ENCODE measurements around the gene CHRNB1. TPM values are rescaled to one million over a fixed set of nuclear protein-coding genes. Genes with fewer than 3 reads are reported as not detected.

Gene CHRNB1
- total and polyA plus RNA-seq, 10 of the 15 experiments (the other 5 are each of a cell fraction or from before 2014, with no cell fraction given), result 5.8 to 14.8 (median 11.3) TPM

GRCh38 chr17:7435676-7436555 is 8.9 kb upstream of the CHRNB1 start (continued):
- peak; percentile 20 to 37 (median 34); a peak in 2 of 6 replicates for TF ChIP-seq CTCF (IDR thresholded peaks at IDR 0.05 in 2 of 3, conservative IDR thresholded peaks at IDR 0.05 in 1 of 3; ENCODE audit: control insufficient read depth in 2 of 3, extremely low read depth in 1 of 3, insufficient read depth in 1 of 3, low read depth in 3 of 3, low read length in 3 of 3)
- peak; percentile 16; the same call in 1 of the 2 replicates for TF ChIP-seq YY1 (IDR thresholded peaks at IDR 0.05; ENCODE audit: low read depth, low read length)
- peak in 1 of 2 experiments; percentile 82; a peak in 2 of 3 replicates for TF ChIP-seq EGR1 (IDR thresholded peaks at IDR 0.05; ENCODE audit: borderline replicate concordance in 1 of 2, low read depth in 2 of 2, low read length in 2 of 2)
- peak; percentile 39; the same call in 1 of the 2 replicates for TF ChIP-seq POLR2AphosphoS5 (IDR thresholded peaks at IDR 0.05; ENCODE audit: low read length)
- peak; percentile 65 for TF ChIP-seq MLLT1 (IDR thresholded peaks at IDR 0.05)
- TF ChIP-seq, protein P1, sequence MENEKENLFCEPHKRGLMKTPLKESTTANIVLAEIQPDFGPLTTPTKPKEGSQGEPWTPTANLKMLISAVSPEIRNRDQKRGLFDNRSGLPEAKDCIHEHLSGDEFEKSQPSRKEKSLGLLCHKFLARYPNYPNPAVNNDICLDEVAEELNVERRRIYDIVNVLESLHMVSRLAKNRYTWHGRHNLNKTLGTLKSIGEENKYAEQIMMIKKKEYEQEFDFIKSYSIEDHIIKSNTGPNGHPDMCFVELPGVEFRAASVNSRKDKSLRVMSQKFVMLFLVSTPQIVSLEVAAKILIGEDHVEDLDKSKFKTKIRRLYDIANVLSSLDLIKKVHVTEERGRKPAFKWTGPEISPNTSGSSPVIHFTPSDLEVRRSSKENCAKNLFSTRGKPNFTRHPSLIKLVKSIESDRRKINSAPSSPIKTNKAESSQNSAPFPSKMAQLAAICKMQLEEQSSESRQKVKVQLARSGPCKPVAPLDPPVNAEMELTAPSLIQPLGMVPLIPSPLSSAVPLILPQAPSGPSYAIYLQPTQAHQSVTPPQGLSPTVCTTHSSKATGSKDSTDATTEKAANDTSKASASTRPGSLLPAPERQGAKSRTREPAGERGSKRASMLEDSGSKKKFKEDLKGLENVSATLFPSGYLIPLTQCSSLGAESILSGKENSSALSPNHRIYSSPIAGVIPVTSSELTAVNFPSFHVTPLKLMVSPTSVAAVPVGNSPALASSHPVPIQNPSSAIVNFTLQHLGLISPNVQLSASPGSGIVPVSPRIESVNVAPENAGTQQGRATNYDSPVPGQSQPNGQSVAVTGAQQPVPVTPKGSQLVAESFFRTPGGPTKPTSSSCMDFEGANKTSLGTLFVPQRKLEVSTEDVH (IDR thresholded peaks at IDR 0.05; ENCODE audit: low read depth, partially characterized antibody), result no peak
- no peak for TF ChIP-seq ELK1 (IDR thresholded peaks at IDR 0.05; ENCODE audit: low read depth, low read length)
- no peak; the same call in 1 of the 2 replicates for TF ChIP-seq TCF12 (IDR thresholded peaks at IDR 0.05; ENCODE audit: low read depth, low read length)
- TF ChIP-seq HCFC1 (IDR thresholded peaks at IDR 0.05; ENCODE audit: low read length), result peak; percentile 27; the same call in 1 of the 2 replicates
- TF ChIP-seq SIN3A (IDR thresholded peaks at IDR 0.05; ENCODE audit: low read depth, low read length), result no peak
- no peak for TF ChIP-seq ASH2L (IDR thresholded peaks at IDR 0.05; ENCODE audit: borderline replicate concordance, low read depth)
- TF ChIP-seq BMI1 (IDR thresholded peaks at IDR 0.05; ENCODE audit: borderline replicate concordance), result no peak
- peak; percentile 23; the same call in 1 of the 2 replicates for TF ChIP-seq SMC3 (IDR thresholded peaks at IDR 0.05; ENCODE audit: borderline replicate concordance, low read length)
- TF ChIP-seq TAF1 (IDR thresholded peaks at IDR 0.05; ENCODE audit: borderline replicate concordance, low read depth, low read length), result 0 out of 2 replicates have a peak, but pooled peaks have one; percentile 15
- TF ChIP-seq POLR2AphosphoS2 (IDR thresholded peaks at IDR 0.05; ENCODE audit: low read depth, low read length), result no peak
- no peak for TF ChIP-seq CHD4 (IDR thresholded peaks at IDR 0.05)

All from GM12878 (cell line).